ENCODE measurements around the gene TMEM132D.

The TMEM132D gene

DNA sequence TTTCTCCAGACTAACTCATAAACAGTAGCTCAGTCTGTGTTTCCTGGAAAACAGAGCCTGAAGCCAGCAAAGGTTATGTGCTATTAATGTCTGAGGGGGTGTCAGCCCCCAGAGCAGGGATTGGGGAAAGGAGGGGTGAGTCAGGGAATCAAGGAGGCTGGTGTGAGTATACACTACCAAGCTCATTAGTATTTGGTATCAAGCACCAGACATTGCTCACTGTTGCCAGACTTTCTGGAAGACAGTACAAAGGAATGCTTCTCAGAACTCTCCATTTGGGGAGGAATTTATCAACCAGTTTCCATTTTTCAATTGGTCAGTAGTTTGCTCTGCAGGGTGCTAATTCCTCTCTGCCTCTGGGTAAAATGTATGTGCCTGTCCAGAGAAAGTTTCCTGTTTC lies 607.2 kb downstream of the TMEM132D start:
- in situ Hi-C loops (cut with MboI; ENCODE audit: low sequenced_read_pairs) = no loop called here

DNA sequence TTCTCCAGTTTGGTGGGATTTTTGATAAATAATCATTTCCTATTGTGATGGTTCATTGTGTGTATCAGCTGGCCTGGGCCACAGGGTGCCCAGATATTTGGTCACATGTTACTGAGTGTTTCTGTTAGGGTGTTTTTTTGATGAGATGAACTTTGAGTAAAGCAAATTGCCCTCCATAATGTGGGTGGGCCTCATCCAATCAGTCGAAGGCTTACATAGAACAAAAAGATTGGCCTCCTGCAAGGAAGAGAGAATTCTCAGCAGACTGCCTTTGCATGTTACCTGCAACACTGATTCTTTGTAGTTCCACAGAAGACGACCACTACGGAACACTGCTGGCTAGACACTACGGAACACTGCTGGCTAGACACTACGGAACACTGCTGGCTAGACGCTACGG lies 609.0 kb downstream of the TMEM132D start:
- in situ Hi-C loops (cut with MboI; ENCODE audit: low sequenced_read_pairs) = no loop called here

DNA sequence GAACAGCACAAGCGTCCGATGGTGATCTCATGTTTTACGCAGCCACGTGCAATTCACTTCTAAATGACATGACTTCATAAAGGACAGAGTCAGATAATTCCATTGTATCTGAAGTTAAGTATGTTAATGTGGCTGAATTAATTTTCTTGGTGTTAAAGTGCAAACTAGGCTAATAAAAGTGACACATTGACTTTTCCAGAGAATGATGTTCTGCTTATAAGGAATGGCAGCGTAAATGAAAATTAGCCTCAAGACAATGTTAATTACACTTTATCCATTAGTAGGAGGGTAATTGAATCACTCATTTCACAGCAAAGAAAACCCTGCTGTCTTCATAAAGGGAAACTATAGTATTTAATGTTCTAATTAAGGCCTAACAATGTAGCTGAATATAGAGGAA lies 624.1 kb downstream of the TMEM132D start:
- in situ Hi-C loops (cut with MboI; ENCODE audit: low sequenced_read_pairs) = no loop called here

DNA sequence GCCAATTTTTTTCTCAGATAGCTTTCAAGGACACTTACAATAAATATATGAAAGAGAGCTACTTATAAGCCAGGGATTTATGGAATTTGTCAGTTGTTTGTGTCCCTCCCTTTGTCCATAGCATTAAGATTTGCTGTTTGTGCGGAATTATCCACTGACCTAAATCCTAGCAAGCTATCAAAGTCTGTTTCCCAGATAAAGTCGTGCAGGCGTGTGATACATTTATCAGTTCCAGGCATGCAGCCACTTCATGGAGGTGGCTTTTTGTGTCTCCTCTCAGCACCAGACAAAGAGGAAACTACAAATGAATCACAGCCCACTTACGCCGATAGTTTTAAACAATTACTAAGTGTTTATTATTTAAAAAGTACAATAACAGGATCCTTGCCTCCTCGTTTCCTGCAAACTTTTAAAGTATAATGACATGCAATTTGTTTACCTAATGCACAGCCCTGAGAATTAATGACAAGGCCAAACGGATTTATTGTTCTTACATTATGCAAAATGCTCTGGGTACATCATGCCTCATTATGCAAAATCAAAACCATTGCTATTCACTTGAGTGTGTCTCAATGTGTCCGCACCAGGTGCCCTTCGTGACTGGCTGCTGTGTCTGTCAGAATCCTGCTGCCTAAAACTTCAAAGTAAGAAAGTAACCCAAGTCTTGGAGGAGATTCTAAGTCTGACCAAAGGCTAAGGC lies 627.3 kb downstream of the TMEM132D start:
- in situ Hi-C loops (cut with MboI; ENCODE audit: low sequenced_read_pairs) = no loop called here

DNA sequence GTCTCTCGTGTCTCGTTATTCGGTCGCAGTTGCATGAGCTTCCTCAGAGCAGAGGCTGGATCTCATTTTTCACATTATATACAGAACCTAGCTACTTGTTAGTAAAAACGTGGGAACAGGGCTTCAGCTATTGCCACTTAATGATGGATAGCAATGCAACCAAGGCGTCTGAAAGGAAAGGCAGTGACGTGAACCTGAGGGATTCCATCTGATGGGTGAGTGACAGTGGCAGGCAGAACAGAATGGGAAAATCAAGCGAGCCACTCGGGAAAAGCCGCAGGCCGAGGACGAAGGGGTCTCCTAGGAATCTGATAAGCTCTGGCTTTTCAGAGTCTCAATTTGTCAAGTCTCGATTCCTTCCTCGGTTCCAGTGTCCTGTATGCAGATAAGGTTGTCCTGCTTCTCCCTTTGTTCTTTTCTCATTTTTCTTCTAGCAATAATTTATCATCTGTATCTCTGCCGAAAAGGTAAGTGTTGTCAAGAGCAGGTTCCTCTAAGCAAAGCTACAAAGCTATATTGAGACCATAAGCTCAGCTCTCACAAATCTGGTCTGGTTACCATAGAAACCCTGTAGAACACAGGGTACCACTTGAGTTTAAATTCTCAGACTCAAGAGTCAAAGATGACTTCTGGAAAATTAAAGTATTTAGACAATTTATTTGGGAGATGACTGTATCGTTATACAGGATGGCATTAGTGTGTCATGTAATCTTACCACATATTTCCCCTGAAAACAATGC lies 633.9 kb downstream of the TMEM132D start:
- in situ Hi-C loops (cut with MboI; ENCODE audit: low sequenced_read_pairs) = no loop called here

DNA sequence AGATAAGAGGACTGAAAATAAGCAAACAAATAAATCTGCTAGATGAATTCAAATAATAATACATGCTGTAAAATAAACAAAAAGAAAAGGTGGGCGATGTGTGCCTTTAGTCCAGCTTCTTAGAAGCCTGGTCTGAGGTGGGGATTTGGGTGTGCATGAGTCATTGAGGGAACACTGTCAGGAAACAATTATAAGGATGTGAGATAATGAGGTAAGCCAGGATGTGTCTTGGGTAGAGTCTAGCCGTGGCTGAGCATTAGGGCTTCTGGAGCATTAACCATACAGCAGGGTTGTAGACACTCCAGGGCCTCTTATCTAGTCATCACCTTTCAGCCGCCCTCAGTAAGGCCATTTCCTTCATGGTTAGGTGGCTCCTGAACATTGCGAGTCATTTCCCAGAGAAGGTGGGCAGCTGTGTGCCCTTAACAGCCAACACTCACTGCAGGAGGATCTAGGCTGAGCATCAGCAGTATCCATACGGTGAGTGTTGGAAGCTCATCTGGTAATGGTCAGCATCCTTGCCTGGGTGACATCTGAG lies 645.0 kb downstream of the TMEM132D start:
- in situ Hi-C loops (cut with MboI; ENCODE audit: low sequenced_read_pairs) = no loop called here

DNA sequence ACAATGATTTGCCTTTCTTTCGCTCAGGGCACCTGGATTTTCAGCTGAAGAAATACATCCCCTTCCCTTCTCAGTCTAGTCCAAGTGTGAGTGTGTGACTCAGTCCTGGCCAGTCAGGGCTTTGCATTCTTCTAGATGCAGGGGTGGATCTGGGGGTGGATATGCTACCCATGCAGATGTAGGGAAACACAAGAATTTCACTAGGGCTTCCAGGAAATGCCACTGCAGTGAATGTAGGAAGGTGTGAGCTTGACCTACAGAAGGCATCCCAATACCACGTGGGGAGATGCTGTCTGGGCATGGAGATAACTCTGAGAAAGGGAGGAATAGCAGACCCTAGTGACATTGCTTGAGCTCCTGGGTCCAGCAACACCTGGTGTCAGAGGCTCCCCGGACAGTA lies 646.3 kb downstream of the TMEM132D start:
- in situ Hi-C loops (cut with MboI; ENCODE audit: low sequenced_read_pairs) = no loop called here

DNA sequence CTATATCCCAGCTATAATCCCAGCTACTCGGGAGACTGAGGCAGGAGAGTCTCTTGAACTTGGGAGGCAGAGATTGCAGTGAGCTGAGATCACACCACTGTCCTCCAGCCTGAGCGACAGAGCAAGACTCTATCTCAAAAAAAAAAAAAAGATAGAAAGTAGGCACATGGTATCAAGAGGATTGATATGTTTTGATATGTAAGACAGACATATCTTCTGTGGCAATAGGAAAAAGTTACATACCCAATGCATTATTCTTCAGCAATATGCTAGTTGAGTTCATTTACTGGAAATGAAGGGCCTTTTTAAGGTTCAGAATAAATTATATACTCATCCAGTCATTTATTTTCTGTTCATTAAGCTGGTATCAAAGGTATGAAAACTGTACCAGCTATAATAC lies 657.2 kb downstream of the TMEM132D start:
- in situ Hi-C loops (cut with MboI; ENCODE audit: low sequenced_read_pairs) = no loop called here

DNA sequence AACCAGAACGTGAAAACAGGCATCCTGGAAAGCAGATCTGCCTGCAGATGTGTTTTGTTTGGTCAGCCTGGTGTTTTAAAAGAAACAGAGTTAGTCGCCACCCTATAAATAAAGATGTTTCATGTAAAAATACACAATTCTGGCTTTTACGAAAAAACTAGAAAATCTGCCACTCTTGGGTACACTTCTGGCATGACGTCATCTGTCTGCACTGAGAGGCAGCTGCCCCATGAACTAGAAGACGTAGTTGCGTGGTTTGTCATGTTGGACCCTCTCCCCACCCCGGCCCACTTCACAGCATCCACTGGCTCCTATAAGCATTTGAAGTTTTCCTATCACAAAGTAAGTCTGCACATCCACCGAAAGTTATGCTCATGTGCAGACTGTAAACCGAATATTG lies 658.1 kb downstream of the TMEM132D start:
- in situ Hi-C loops (cut with MboI; ENCODE audit: low sequenced_read_pairs) = no loop called here

DNA sequence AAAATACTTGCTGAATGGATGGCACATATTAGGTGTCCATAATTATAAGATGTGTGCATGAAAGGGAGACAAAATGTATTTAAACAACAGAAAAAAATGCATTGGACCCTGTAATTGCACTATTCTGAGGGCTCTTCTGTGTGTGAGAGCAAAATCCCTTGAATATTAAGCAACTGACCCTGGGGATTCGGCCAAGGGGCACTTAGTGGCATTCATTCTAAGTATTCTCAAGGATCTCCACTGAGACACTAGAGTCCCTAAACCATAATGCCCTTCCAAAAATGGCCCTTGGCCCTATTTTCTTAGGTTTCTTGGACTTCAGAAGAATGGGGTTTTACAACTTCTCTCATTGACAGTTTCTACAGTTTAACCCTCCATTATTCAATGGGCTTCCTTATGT lies 662.0 kb downstream of the TMEM132D start:
- in situ Hi-C loops (cut with MboI; ENCODE audit: low sequenced_read_pairs) = no loop called here

DNA sequence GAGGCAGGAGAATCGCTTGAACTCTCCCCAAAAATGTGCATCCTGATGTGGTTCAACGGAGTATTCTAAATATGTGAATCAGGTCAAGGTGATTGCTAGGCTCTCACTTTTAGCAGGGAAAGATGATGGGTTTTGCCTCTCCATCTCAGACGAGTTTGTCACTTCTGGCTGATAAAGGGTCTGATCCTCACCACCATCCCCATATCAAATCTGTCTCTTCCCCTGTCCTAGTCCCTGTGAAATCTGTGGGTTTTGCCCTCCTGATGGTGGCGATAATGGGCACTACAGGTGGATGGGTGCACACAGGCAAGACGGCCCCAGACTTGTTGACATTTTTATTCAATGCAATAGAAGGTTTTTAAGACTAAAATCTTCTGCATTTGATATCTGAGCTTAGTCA lies 665.9 kb downstream of the TMEM132D start:
- in situ Hi-C loops (cut with MboI; ENCODE audit: low sequenced_read_pairs) = no loop called here

DNA sequence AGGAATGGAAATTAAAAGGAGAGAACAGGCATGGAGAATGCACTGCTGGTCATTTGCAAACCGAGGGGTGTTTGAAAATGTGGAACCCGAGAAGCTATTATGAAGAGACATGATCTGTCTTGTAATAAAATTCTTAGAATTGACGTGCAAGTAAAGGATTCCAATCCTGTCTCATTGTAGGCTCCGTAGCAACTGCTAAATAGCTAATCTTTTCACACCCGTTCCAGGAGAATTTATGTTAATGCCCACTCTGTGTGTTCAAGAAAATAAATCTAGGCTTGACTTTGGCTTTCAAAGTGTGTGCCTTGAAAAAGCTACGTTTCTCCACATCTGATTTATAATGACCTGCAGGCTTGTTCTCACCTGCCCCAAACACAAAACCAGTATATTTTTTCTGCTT lies 669.6 kb downstream of the TMEM132D start:
- in situ Hi-C loops (cut with MboI; ENCODE audit: low sequenced_read_pairs) = no loop called here

DNA sequence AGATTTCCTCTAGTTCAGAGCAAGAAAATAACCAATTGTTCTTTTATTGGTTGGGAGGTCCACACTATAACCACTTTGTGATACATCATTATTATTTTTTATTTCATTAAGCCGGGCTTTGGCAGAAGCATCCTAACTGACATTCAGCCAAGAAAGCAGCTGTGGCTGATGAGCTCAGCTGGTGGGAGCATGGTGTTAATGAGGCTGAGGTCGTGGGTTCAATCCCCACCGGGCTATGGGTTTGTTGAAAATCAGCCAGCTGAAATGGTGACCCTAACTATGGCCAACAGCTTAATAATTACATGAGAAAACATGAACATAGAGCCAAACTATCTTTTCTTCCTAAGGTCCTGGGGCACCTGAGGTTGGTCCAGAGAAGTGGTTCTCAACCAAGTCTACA lies 672.3 kb downstream of the TMEM132D start:
- in situ Hi-C loops (cut with MboI; ENCODE audit: low sequenced_read_pairs) = no loop called here

DNA sequence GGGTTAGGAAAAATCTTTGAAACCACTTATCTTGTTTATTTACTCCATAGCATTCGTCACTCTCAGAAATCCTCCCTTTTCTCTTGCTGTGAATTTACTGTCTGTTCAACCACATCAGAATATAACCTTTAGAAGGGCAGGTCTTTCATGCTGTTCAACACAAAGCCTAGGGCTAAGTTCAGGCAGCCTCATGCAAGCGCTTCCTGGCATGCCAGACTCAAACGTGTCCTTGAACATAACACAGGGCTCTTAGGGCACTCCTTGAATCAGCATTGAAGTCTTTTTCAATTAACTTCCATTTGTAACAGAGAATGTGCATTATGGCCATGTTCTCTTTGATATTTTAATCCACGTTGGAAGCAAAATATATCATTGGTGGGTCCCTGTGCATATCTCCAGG lies 672.8 kb downstream of the TMEM132D start:
- in situ Hi-C loops (cut with MboI; ENCODE audit: low sequenced_read_pairs) = no loop called here

DNA sequence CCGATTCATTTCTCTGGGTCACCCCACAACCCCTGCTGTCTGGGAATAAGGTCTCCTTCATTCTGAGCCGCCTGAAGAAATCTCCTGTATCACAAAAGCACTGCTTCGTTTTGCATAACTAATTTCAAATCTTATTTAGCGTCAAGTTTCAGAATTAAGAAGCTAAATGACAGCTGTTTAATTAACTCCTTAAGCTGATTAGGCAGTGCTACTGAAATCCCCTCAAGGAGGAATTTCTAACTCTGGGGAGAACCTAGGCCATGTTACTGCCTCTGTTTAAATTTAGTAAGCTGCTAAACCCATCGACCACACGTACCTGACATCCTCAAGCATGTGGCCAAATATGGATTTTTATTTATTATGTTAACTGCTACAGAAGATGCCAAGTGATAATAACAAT lies 677.0 kb downstream of the TMEM132D start:
- in situ Hi-C loops (cut with MboI; ENCODE audit: low sequenced_read_pairs) = no loop called here

DNA sequence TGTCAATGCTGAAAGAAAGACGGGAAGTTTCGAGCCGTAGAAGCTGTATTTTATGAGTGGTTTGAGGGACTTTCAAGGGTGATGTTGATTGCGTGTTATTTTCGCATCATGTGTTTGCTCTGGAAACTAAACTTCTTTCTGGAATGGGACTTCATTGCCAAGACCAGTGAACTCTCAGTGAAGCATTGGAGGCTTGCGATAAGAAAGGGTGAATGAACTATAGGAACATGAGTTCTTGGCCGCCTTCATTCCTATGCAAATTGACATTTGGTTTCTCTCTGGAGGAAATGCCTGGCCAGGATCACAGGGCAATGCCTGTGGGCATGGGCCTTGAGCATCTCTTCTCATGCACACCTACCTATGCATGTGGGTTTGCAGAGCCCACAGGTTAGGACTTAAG lies 677.8 kb downstream of the TMEM132D start:
- in situ Hi-C loops (cut with MboI; ENCODE audit: low sequenced_read_pairs) = no loop called here

DNA sequence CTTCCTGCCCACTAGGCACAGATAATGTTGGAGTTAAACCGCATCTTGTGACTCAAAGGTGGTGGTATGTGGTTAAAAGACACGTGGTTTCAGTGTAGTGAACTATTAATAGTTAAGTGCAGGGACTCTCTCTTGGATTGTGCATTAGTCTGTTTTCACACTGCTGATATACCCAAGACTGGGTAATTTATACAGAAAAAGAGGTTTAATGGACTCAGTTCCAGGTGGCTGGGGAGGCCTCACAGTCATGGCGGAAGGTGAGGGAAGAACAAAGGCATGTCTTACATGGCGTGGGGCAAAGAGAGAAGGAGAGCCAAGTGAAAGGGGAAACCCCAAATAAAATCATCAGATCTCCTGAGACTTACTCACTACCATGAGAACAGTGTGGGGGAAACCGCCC lies 688.3 kb downstream of the TMEM132D start:
- in situ Hi-C loops (cut with MboI; ENCODE audit: low sequenced_read_pairs) = no loop called here

DNA sequence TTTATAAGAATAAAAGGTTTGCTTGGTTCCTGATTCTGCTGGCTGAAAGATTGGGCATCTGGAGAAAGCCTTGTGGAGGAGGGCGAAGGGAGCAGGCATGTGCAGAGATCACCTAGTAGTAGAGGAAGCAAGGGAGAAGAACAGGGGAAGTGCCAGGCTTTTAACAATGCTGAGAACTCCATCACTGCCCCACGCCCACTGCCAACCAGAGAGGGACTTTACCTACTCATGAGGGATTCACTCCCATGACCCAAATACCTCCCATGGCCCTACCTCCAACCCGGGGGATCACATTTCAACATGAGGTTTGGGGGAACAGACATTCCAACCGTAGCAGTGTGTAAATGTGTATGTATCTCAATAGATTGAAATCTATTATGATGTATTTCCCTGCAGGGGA lies 690.3 kb downstream of the TMEM132D start:
- in situ Hi-C loops (cut with MboI; ENCODE audit: low sequenced_read_pairs) = no loop called here

DNA sequence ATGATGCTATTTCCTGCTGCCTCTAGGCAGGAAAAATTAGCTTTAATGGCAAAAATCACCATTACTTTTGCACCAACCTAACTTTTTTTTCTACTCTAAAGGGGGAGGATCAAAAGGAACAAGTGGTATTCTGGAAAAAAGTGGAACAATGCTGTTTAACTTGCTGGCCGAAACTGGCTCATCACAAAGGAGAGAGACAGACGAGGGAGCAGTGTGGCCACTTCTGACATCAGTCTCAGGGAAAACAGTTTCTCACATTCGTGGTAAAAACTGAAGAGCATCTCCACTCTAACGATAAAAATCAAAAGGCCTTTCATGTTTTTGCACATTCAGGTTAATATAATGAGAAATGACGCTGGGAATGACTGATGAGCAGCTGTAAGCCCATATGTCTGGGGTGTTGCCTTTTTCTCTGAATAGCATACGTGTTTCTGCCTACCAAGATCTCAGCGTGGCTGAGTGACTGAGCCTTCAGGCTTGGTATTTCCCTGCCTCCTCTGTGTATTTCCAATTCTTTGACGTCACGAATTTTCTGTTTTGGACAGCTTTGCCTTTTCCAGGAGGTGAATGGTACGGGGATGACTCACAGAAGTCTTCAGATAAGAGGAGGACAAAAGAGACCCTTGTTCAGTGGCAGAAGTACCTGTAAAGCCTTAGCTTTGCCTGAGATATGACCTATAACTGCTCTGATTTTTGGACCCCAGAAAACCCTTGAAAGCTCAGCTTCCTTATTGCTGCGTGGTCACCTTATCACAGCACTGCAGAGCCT lies 691.8 kb downstream of the TMEM132D start:
- in situ Hi-C loops (cut with MboI; ENCODE audit: low sequenced_read_pairs) = no loop called here

DNA sequence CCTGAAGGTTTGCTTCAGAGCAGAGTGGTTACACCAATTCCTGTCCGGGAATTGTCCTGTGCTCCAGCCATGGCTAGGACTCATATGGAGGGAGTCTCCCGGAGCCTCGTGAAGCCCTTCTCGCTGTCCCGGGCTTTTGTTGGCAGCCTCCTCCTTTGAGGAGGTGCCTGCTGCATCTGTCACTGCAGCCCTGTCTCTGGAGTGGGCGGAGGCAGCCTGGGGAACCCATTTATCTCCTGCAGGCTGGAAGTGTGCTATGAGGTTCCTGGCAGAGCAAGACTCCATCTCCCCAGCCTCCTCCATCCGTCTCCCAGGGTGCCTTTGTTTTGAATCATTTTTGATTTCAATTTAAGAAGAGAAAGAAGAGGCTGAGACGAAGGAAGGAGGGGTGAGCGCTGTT lies 695.3 kb downstream of the TMEM132D start:
- in situ Hi-C loops (cut with MboI; ENCODE audit: low sequenced_read_pairs) = no loop called here

DNA sequence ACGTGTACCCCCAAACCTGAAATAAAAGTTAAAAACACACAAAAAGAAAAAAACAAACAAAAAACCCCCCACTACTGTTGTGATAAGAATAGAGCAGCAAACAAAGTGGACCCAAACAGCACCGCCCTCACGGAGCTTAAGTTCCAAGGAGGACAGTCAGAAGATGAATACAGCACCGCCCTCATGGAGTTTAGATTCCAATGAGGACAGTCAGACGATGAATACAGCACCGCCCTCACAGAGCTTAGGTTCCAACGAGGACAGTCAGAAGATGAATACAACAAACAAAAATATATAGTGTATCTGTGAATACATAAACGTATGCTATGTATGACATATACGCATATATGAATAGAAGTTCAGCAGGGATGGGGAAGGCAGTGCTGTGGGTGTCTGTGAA lies 696.7 kb downstream of the TMEM132D start:
- in situ Hi-C loops (cut with MboI; ENCODE audit: low sequenced_read_pairs) = no loop called here

DNA sequence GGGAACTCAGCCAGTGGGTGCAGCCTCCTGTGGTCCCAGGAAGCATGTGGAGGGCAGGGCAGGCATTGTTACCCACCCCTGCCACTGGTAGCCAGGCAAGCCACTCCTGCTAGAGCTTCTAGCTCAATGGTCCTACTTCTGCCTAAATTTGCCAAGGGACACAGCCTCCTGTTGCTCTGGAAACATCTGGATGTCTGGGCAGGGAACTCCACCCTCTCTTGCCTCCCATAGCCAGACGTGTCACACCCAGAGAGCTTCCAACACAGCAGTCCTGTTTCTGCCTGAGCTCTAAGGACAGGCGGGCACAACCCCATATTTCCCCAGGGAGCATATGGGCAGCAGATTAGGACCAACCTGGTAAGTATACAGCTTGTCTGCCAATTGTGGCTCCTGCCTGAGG lies 700.4 kb downstream of the TMEM132D start:
- in situ Hi-C loops (cut with MboI; ENCODE audit: low sequenced_read_pairs) = no loop called here

Measured in HL-60/S4 treated with phorbol 12-myristate 13-acetate at 8.2 ng/mL for 4 days and 3 days (cell line).